A549 (cell line): Measurements from ENCODE around the gene PDK4.

Source experiments
- BHLHE40 ChIP-seq: IDR thresholded peaks from 2 replicates; pipeline ENCODE4 v1.6.1; 2012; ENCODE audit warnings: low read depth, low read length, inconsistent platforms
- EP300 ChIP-seq, 2 experiments: fragments of >200 bp; sonication (Bioruptor Twin); formaldehyde crosslinking; IDR thresholded peaks; 2 replicates in 1 of 2; 3 replicates in 1 of 2; pipeline ENCODE4 v1.6.1; 2016 to 2017

DNA sequence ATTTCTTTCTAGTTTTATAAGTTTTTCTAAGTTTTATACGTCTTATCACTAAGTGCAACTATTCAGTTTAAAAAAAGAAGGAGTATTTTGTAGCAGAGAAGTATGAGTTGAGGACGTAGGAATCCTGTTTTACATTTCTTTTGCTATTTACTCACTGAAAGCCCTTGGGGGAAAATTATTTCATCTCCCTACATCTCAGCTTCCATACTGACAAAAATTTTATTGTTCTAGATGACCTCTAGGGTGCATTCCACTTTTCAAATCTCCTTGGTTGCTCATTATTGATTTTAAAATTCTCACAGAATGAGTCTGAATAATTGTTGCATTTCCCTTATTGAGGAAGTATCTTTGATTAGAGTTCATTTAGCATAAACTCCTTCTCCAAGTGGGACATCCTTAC, 14.9 kb upstream of the PDK4 start:
- TF ChIP-seq EP300 (IDR thresholded peaks at IDR 0.05) (no peak), BHLHE40 (no peak)
